Body of pancreas (tissue), 4 donors: ENCODE data around the gene CYP27B1. TPM values are rescaled to one million over a fixed set of nuclear protein-coding genes. Genes with fewer than 3 reads are reported as not detected.

ENCODE experiments used
- ATAC-seq: fragments of 150-250 bp; one replicate; pipeline ENCODE4 v1.9.1; 2016
- DNase-seq, 4 donors: peaks; one replicate each; pipeline ENCODE4 v3.0.0-alpha.2; 2019
- H3K27ac ChIP-seq, 4 donors: fragments of 200-600 bp; sonication (generic); 1 replicate in 3 of 4; 2 replicates in 1 of 4; pipeline versions ENCODE4 v1.5.1 to v1.6.1; 2016 to 2019; ENCODE audit warnings: mild to moderate bottlenecking in 1 of 4, mixed read lengths in 1 of 4, moderate library complexity in 1 of 4
- H3K27me3 ChIP-seq, 2 donors: fragments of 200-600 bp; sonication (generic); one replicate each; pipeline ENCODE4 v1.6.0; 2016; ENCODE audit warnings: mild to moderate bottlenecking in 1 of 2
- H3K36me3 ChIP-seq, 2 donors: fragments of 200-600 bp; sonication (generic); replicated peaks in 1 of 2; 2 replicates each; pipeline ENCODE4 v1.5.1; 2016; ENCODE audit warnings: low read depth in 2 of 2; ENCODE audit not compliant: insufficient read depth in 1 of 2
- H3K4me1 ChIP-seq: fragments of 200-600 bp; sonication (generic); one replicate; pipeline ENCODE4 v1.6.0; 2016
- H3K4me3 ChIP-seq, 2 donors: fragments of 200-600 bp; sonication (generic); 1 replicate in 1 of 2; 2 replicates in 1 of 2; pipeline ENCODE4 v1.5.1; 2016 to 2019
- H3K9me3 ChIP-seq, 3 donors: fragments of 200-600 bp; sonication (generic); 1 replicate in 2 of 3; 2 replicates in 1 of 3; pipeline ENCODE4 v1.5.1; 2016
- CTCF ChIP-seq, 7 experiments: fragments of 450-650 bp in 4 of 7; fragments of 200-600 bp in 3 of 7; sonication (generic) in 3 of 7; IDR thresholded peaks; one replicate each; pipeline ENCODE4 v1.5.1; 2016 to 2019; ENCODE audit warnings: antibody characterized with exemption in 7 of 7
- POLR2A ChIP-seq, 3 donors: fragments of 450-650 bp; IDR thresholded peaks; one replicate each; pipeline ENCODE4 v1.6.1; 2016; ENCODE audit warnings: antibody characterized with exemption in 3 of 3, mild to moderate bottlenecking in 2 of 3
- WGBS, 2 donors: methylation state at CpG; one replicate each; pipeline ENCODE4 v1.1.5; 2017; 5-methylcytosine and 5-hydroxymethylcytosine counted together
- intact Hi-C: fragments of 100-400 bp; cut with DNase I; formaldehyde crosslinking; loops from one replicate; pipeline ENCODE4 v1.15.1; 2023
- total RNA-seq, 2 donors: library from RNA; depleted of rRNA; stranded (reverse); fragments of >200 nt; gene quantifications; one replicate each; pipeline ENCODE4 v1.1.0, GENCODE V29; 2016

CYP27B1 gene
- total RNA-seq, 2 donors from 2014 or later = 2.6 to 3.6 TPM

- H3K4me1 ChIP-seq = peaks cover 32% of the 10 kb centered on the region
- H3K27ac ChIP-seq = peak overlapping the region in 3 of 4 donors; percentile 71 to 90 (median 89)
- no peaks in the 10 kb centered on the region for H3K27me3 ChIP-seq
- intact Hi-C loops = no loop called here
- H3K4me3 ChIP-seq = peak overlapping the region; percentile 27 to 28
- no peak for DNase-seq
- H3K36me3 ChIP-seq = peaks cover 0 to 6% of the 10 kb centered on the region in 2 donors
- no peak for ATAC-seq
- 7 to 12% methylated on average over 8 of the region's 8 CpGs for WGBS, 2 donors
- TF ChIP-seq CTCF (IDR thresholded peaks at IDR 0.05) (no peak), POLR2A (IDR thresholded peaks at IDR 0.05) (no peak)
- H3K9me3 ChIP-seq = no peaks in the 10 kb centered on the region
Measured at GRCh38 chr12:57751432-57751787, 15.5 kb downstream of the CYP27B1 start.

- H3K4me1 ChIP-seq = peaks cover 32% of the 10 kb centered on the region
- H3K9me3 ChIP-seq = no peaks in the 10 kb centered on the region
- peaks cover 0 to 6% of the 10 kb centered on the region in 2 donors for H3K36me3 ChIP-seq
- intact Hi-C loops = no loop called here
- no peak for ATAC-seq
- H3K27me3 ChIP-seq = no peaks in the 10 kb centered on the region
- H3K27ac ChIP-seq = peak overlapping the region in 3 of 4 donors; percentile 71 to 90 (median 89)
- TF ChIP-seq POLR2A (IDR thresholded peaks at IDR 0.05) (no peak), CTCF (IDR thresholded peaks at IDR 0.05) (no peak)
- WGBS, 2 donors = 82 to 85% methylated on average over 15 of the region's 15 CpGs
- no peak overlapping the region for H3K4me3 ChIP-seq
- no peak for DNase-seq
Measured at GRCh38 chr12:57750561-57751431, 16.1 kb downstream of the CYP27B1 start.

- Histone ChIP-seq H3K9me3 (no peaks in the 10 kb centered on the region), H3K27me3 (no peaks in the 10 kb centered on the region), H3K36me3 (peaks cover 0 to 6% of the 10 kb centered on the region in 2 donors), H3K4me1 (peaks cover 37% of the 10 kb centered on the region), H3K27ac (no peak overlapping the region), H3K4me3 (no peak overlapping the region)
- DNase-seq (no peak), ATAC-seq (no peak)
- no peak for TF ChIP-seq CTCF (IDR thresholded peaks at IDR 0.05)
- TF ChIP-seq POLR2A (IDR thresholded peaks at IDR 0.05) = no peak
- 91 to 96% methylated on average over 5 of the region's 5 CpGs for WGBS, 2 donors
- intact Hi-C loops = no loop called here
Measured at GRCh38 chr12:57749061-57749460, 17.8 kb downstream of the CYP27B1 start.

GRCh38 chr12:57746025-57746424 is 20.9 kb downstream of the CYP27B1 start:
- WGBS, 2 donors = 75% methylated on average over 3 of the region's 3 CpGs
- intact Hi-C loops = no loop called here
- Histone ChIP-seq H3K4me3 (no peak overlapping the region), H3K4me1 (peaks cover 26% of the 10 kb centered on the region), H3K36me3 (peaks cover 0 to 6% of the 10 kb centered on the region in 2 donors), H3K27ac (peak overlapping the region in 2 of 4 donors; percentile 95 to 96), H3K9me3 (no peaks in the 10 kb centered on the region), H3K27me3 (no peaks in the 10 kb centered on the region)
- TF ChIP-seq POLR2A (IDR thresholded peaks at IDR 0.05) (no peak), CTCF (IDR thresholded peaks at IDR 0.05) (no peak)
- ATAC-seq = no peak
- no peak for DNase-seq
